Trophoblast cell (in vitro differentiated cells and primary cell): Measurements from ENCODE around the gene UGT1A7.

Source experiments
- DNase-seq, 2 donors: peaks; one replicate each; pipeline ENCODE4 v3.0.0-alpha.2; 2016
- H2AFZ ChIP-seq: 2 replicates; pipeline ENCODE4 v1.6.1; 2013; ENCODE audit warnings: low read length, moderate library complexity, mild to moderate bottlenecking; ENCODE audit not compliant: insufficient read depth, poor library complexity
- H2AK5ac ChIP-seq: 2 replicates; pipeline ENCODE4 v1.6.1; 2013; ENCODE audit warnings: mild to moderate bottlenecking, low read length
- H2BK120ac ChIP-seq: 2 replicates; pipeline ENCODE4 v1.6.1; 2013; ENCODE audit warnings: low read length, mild to moderate bottlenecking, moderate library complexity; ENCODE audit not compliant: insufficient read depth, poor library complexity
- H2BK12ac ChIP-seq: 2 replicates; pipeline ENCODE4 v1.6.1; 2013; ENCODE audit warnings: mild to moderate bottlenecking, low read length, moderate library complexity
- H2BK5ac ChIP-seq: 2 replicates; pipeline ENCODE4 v1.6.1; 2013; ENCODE audit warnings: low read length, low read depth, moderate library complexity, mild to moderate bottlenecking; ENCODE audit not compliant: poor library complexity
- H3K14ac ChIP-seq: 2 replicates; pipeline ENCODE4 v1.6.1; 2013; ENCODE audit warnings: mild to moderate bottlenecking, low read length
- H3K18ac ChIP-seq: 2 replicates; pipeline ENCODE4 v1.6.1; 2013; ENCODE audit warnings: mild to moderate bottlenecking, low read length
- H3K23ac ChIP-seq: 2 replicates; pipeline ENCODE4 v1.6.1; 2013; ENCODE audit warnings: low read length
- H3K27ac ChIP-seq: 2 replicates; pipeline ENCODE4 v1.5.1; 2013; ENCODE audit warnings: low read depth, mild to moderate bottlenecking, inconsistent platforms, low read length, moderate library complexity
- H3K27me3 ChIP-seq: 2 replicates; pipeline ENCODE4 v1.6.1; 2013; ENCODE audit warnings: inconsistent platforms, mild to moderate bottlenecking, low read length, moderate library complexity; ENCODE audit not compliant: insufficient read depth
- H3K36me3 ChIP-seq, 2 experiments: 1 replicate in 1 of 2; 2 replicates in 1 of 2; pipeline ENCODE4 v1.6.1; 2013; ENCODE audit warnings: low read length in 2 of 2, mild to moderate bottlenecking in 2 of 2, moderate library complexity in 1 of 2; ENCODE audit not compliant: insufficient read depth in 2 of 2, control insufficient read depth in 1 of 2
- H3K4ac ChIP-seq: 2 replicates; pipeline ENCODE4 v1.6.1; 2013; ENCODE audit warnings: low read depth, mild to moderate bottlenecking, low read length, moderate library complexity
- H3K4me1 ChIP-seq, 2 experiments: 1 replicate in 1 of 2; 2 replicates in 1 of 2; pipeline ENCODE4 v1.6.1; 2013; ENCODE audit warnings: low read length in 2 of 2, mild to moderate bottlenecking in 2 of 2, moderate library complexity in 1 of 2; ENCODE audit not compliant: insufficient read depth in 2 of 2, control insufficient read depth in 1 of 2
- H3K4me2 ChIP-seq: 2 replicates; pipeline ENCODE4 v1.6.1; 2013; ENCODE audit warnings: inconsistent platforms, mild to moderate bottlenecking, low read length, moderate library complexity
- H3K4me3 ChIP-seq: 2 replicates; pipeline ENCODE4 v1.5.1; 2013; ENCODE audit warnings: mild to moderate bottlenecking, low read depth, low read length, inconsistent platforms
- H3K79me1 ChIP-seq: one replicate; pipeline ENCODE4 v1.6.1; 2013; ENCODE audit warnings: low read length
- H3K79me2 ChIP-seq: 2 replicates; pipeline ENCODE4 v1.6.1; 2013; ENCODE audit warnings: low read length, mild to moderate bottlenecking; ENCODE audit not compliant: control insufficient read depth, insufficient read depth, poor library complexity
- H3K9ac ChIP-seq: 2 replicates; pipeline ENCODE4 v1.6.1; 2013; ENCODE audit warnings: mild to moderate bottlenecking, low read length
- H3K9me3 ChIP-seq: 2 replicates; pipeline ENCODE4 v1.6.1; 2013; ENCODE audit warnings: low read depth, mild to moderate bottlenecking, control low read depth, inconsistent platforms, low read length; ENCODE audit not compliant: insufficient read depth
- H4K12ac ChIP-seq: 2 replicates; pipeline ENCODE4 v1.6.1; 2013; ENCODE audit warnings: low read depth, mild to moderate bottlenecking, low read length, moderate library complexity
- H4K8ac ChIP-seq: 2 replicates; pipeline ENCODE4 v1.6.1; 2013; ENCODE audit warnings: low read depth, mild to moderate bottlenecking, low read length, moderate library complexity
- H4K91ac ChIP-seq: one replicate; pipeline ENCODE4 v1.6.1; 2013; ENCODE audit warnings: low read depth, mild to moderate bottlenecking, low read length, moderate library complexity
- WGBS: extraction: QIAGEN DNeasy Blood & Tissue Kit; methylation state at CpG from one replicate; pipeline ENCODE4 v1.1.7; 2013; ENCODE audit warnings: missing lambda C conversion rate; ENCODE audit not compliant: insufficient read length, insufficient coverage; ENCODE audit errors: extremely low coverage; 5-methylcytosine and 5-hydroxymethylcytosine counted together

Gene UGT1A7

DNA sequence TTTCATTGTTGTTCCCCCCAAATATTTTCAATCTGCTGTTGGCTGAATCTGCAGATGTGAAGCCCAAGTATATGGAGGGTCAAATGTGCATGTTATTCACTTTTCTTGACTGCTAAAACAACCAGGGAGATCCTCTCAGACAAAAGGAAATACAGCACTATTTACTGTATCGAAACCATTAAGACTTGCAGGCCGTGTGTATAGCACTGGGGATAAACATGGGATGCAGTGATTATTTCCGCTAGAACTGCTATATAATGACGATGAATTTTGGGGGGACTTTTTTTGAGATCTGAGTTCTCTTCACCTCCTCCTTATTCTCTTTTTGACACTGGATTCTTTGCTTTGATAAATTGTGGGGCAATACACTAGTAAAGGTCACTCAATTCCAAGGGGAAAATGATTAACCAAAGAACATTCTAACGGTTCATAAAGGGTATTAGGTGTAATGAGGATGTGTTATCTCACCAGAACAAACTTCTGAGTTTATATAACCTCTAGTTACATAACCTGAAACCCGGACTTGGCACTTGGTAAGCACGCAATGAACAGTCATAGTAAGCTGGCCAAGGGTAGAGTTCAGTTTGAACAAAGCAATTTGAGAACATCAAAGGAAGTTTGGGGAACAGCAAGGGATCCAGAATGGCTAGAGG, 74.9 kb downstream of the UGT1A7 start:
- H3K9ac ChIP-seq, result no peak overlapping the region
- no peak overlapping the region for H3K4ac ChIP-seq
- H3K79me2 ChIP-seq, result no peaks in the 10 kb centered on the region
- H2BK120ac ChIP-seq, result no peak overlapping the region
- H3K36me3 ChIP-seq, result no peaks in the 10 kb centered on the region
- H4K91ac ChIP-seq, result no peak overlapping the region
- peaks cover 9% of the 10 kb centered on the region for H3K9me3 ChIP-seq
- H3K4me3 ChIP-seq, result no peak overlapping the region
- no peaks in the 10 kb centered on the region for H3K79me1 ChIP-seq
- no peaks in the 10 kb centered on the region for H3K27me3 ChIP-seq
- no peak for DNase-seq
- no peak overlapping the region for H3K14ac ChIP-seq
- no CpG with 5 or more reads among the region's 7 CpGs for WGBS
- no peak overlapping the region for H3K18ac ChIP-seq
- no peak overlapping the region for H3K23ac ChIP-seq
- H2AFZ ChIP-seq, result no peak overlapping the region
- no peak overlapping the region for H2BK5ac ChIP-seq
- H4K12ac ChIP-seq, result no peak overlapping the region
- no peaks in the 10 kb centered on the region for H3K4me1 ChIP-seq
- H3K4me2 ChIP-seq, result no peak overlapping the region
- H4K8ac ChIP-seq, result no peak overlapping the region
- H2AK5ac ChIP-seq, result no peak overlapping the region
- no peak overlapping the region for H2BK12ac ChIP-seq
- no peak overlapping the region for H3K27ac ChIP-seq

DNA sequence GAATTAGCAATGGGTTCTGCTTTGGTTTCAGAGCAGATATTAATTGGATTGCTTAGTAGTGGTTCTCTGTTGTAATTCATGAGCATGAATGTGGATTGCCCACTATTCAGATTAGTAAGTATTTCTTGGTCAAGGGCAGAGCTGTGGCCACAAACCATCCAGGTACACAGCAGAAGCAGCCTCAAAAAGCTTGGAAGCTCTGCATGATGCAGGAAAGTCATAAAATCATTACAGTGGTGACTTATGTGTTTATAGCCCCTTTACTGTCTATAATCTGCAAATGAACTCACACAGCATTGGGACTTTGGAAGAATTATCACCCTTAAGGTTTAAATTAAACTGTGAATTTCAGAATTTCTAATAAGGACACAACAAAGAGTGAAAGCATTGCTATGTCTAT, 76.4 kb downstream of the UGT1A7 start:
- Histone ChIP-seq H2BK120ac (no peak overlapping the region), H2AFZ (no peak overlapping the region), H3K27ac (no peak overlapping the region), H3K4me1 (no peaks in the 10 kb centered on the region), H3K14ac (no peak overlapping the region), H3K4me3 (no peak overlapping the region), H4K8ac (no peak overlapping the region), H3K79me2 (no peaks in the 10 kb centered on the region), H4K12ac (no peak overlapping the region), H3K9me3 (peaks cover 7% of the 10 kb centered on the region), H3K4ac (no peak overlapping the region), H3K27me3 (no peaks in the 10 kb centered on the region), H4K91ac (no peak overlapping the region), H2AK5ac (no peak overlapping the region), H3K4me2 (no peak overlapping the region), H2BK5ac (no peak overlapping the region), H2BK12ac (no peak overlapping the region), H3K23ac (no peak overlapping the region), H3K79me1 (no peaks in the 10 kb centered on the region), H3K18ac (no peak overlapping the region), H3K9ac (no peak overlapping the region), H3K36me3 (no peaks in the 10 kb centered on the region)
- no peak for DNase-seq

DNA sequence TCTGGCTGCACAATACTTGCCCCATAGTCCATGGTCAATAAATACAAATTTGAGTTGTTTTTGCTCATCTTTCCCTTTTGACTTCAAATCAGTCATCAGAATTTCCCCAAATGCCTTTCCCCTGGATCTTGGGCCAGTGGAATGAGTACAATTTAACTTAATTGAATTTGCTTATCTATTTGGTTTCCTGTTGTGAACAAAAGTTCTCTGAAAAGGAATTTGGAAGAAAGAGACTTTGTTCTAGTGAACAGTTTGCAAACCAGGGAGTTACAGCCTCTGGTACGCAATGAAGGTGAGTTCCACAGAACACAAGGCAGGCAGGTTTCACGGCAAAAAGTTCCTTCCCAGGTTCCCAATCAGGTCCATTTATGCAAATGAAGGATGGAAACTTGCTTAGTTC, 77.1 kb downstream of the UGT1A7 start:
- Histone ChIP-seq H3K23ac (no peak overlapping the region), H2AFZ (no peak overlapping the region), H4K12ac (no peak overlapping the region), H3K4me3 (no peak overlapping the region), H2BK5ac (no peak overlapping the region), H3K18ac (no peak overlapping the region), H3K9me3 (peaks cover 7% of the 10 kb centered on the region), H2AK5ac (no peak overlapping the region), H4K91ac (no peak overlapping the region), H3K79me2 (no peaks in the 10 kb centered on the region), H3K4me2 (no peak overlapping the region), H3K4ac (no peak overlapping the region), H3K79me1 (no peaks in the 10 kb centered on the region), H3K4me1 (no peaks in the 10 kb centered on the region), H3K14ac (no peak overlapping the region), H3K9ac (no peak overlapping the region), H2BK120ac (no peak overlapping the region), H2BK12ac (no peak overlapping the region), H3K27ac (no peak overlapping the region), H4K8ac (no peak overlapping the region), H3K36me3 (no peaks in the 10 kb centered on the region), H3K27me3 (no peaks in the 10 kb centered on the region)
- no CpG with 5 or more reads among the region's 2 CpGs for WGBS
- no peak for DNase-seq

DNA sequence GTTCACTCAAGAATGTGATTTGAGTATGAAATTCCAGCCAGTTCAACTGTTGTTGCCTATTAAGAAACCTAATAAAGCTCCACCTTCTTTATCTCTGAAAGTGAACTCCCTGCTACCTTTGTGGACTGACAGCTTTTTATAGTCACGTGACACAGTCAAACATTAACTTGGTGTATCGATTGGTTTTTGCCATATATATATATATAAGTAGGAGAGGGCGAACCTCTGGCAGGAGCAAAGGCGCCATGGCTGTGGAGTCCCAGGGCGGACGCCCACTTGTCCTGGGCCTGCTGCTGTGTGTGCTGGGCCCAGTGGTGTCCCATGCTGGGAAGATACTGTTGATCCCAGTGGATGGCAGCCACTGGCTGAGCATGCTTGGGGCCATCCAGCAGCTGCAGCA, 78.3 kb downstream of the UGT1A7 start, which contains the start of gene UGT1A1:
Gene UGT1A1 (plus strand): TSS at position 228 of the 400 bp plus-strand sequence. CDS start 18 bp downstream, at position 246.
- H2BK5ac ChIP-seq, result no peak within 1 kb of the TSS
- no peak for DNase-seq
- H3K4ac ChIP-seq, result no peak within 1 kb of the TSS
- H4K12ac ChIP-seq, result no peak within 1 kb of the TSS
- H3K79me2 ChIP-seq, result no peaks in the 10 kb centered on the region
- no peak within 1 kb of the TSS for H4K91ac ChIP-seq
- no peak within 1 kb of the TSS for H3K4me2 ChIP-seq
- no peaks in the 10 kb centered on the region for H3K79me1 ChIP-seq
- H3K27ac ChIP-seq, result no peak within 1 kb of the TSS
- H3K9ac ChIP-seq, result no peak within 1 kb of the TSS
- H3K9me3 ChIP-seq, result peaks cover 5% of the 10 kb centered on the region
- no peak within 1 kb of the TSS for H4K8ac ChIP-seq
- no peak within 1 kb of the TSS for H2AK5ac ChIP-seq
- no peaks in the 10 kb centered on the region for H3K36me3 ChIP-seq
- no peak within 1 kb of the TSS for H3K18ac ChIP-seq
- H2BK120ac ChIP-seq, result no peak within 1 kb of the TSS
- no peak within 1 kb of the TSS for H3K14ac ChIP-seq
- no peak within 1 kb of the TSS for H2AFZ ChIP-seq
- H3K27me3 ChIP-seq, result no peaks in the 10 kb centered on the region
- WGBS, result no CpG with 5 or more reads among the region's 6 CpGs
- peak within 1 kb of the TSS; percentile 18 for H3K4me3 ChIP-seq
- no peak within 1 kb of the TSS for H3K23ac ChIP-seq
- H2BK12ac ChIP-seq, result no peak within 1 kb of the TSS
- H3K4me1 ChIP-seq, result no peaks in the 10 kb centered on the region
